Measurements from ENCODE around the gene RASA3.

The RASA3 gene

DNA sequence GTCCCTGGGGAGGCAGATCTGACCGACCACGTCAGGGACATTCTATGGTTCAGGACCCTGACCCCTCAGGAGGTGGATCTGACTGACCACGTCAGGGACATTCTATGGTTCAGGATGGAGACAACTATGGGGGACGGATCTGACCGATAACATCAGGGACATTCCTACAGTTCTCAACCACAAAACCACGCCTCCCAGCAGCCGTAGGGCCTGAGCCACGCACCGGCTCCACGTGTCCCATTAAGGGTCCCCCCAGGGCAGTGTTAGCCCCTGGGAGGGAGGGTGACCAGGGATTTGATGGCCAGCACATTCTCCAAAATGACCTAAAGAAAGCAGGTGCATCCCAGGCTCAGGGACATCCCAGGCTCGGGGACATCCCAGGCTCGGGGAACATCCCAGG lies 109.5 kb downstream of the RASA3 start:
- peaks cover 89% of the 10 kb centered on the region for H3K36me3 ChIP-seq (ENCODE audit: insufficient read depth, low read length)
- peaks cover 2% of the 10 kb centered on the region; the same call in 1 of the 2 replicates for H3K79me2 ChIP-seq (ENCODE audit: insufficient read depth, low read length)
- ATAC-seq (ENCODE audit: insufficient read depth, low read depth) (no peak), DNase-seq (no peak)
- no peaks in the 10 kb centered on the region for H3K9me3 ChIP-seq (ENCODE audit: insufficient read depth, low read length, severe bottlenecking)
- no peak overlapping the region for H3K4me3 ChIP-seq (ENCODE audit: low read depth in 1 of 2, low read length in 2 of 2)
- no peak overlapping the region for H3K27ac ChIP-seq (ENCODE audit: low read length)
- no peaks in the 10 kb centered on the region for H3K4me1 ChIP-seq (ENCODE audit: insufficient read depth, low read length)
- no peak overlapping the region for H3K9ac ChIP-seq (ENCODE audit: low read depth, low read length)
- H3K4me2 ChIP-seq (ENCODE audit: insufficient read depth, low read length) = no peak overlapping the region
- TF ChIP-seq, protein P1, sequence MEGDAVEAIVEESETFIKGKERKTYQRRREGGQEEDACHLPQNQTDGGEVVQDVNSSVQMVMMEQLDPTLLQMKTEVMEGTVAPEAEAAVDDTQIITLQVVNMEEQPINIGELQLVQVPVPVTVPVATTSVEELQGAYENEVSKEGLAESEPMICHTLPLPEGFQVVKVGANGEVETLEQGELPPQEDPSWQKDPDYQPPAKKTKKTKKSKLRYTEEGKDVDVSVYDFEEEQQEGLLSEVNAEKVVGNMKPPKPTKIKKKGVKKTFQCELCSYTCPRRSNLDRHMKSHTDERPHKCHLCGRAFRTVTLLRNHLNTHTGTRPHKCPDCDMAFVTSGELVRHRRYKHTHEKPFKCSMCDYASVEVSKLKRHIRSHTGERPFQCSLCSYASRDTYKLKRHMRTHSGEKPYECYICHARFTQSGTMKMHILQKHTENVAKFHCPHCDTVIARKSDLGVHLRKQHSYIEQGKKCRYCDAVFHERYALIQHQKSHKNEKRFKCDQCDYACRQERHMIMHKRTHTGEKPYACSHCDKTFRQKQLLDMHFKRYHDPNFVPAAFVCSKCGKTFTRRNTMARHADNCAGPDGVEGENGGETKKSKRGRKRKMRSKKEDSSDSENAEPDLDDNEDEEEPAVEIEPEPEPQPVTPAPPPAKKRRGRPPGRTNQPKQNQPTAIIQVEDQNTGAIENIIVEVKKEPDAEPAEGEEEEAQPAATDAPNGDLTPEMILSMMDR (IDR thresholded peaks at IDR 0.05; ENCODE audit: borderline replicate concordance, extremely low read depth, low read length, poor library complexity, severe bottlenecking) = no peak
- TF ChIP-seq EZH2 (IDR thresholded peaks at IDR 0.05; ENCODE audit: borderline replicate concordance, low read depth, low read length, severe bottlenecking) = no peak
- no peak overlapping the region for H2AFZ ChIP-seq (ENCODE audit: low read depth, low read length)
- peaks cover 27% of the 10 kb centered on the region for H4K20me1 ChIP-seq (ENCODE audit: insufficient read depth, low read length)
- no peaks in the 10 kb centered on the region for H3K27me3 ChIP-seq (ENCODE audit: insufficient read depth, low read length, poor library complexity)

DNA sequence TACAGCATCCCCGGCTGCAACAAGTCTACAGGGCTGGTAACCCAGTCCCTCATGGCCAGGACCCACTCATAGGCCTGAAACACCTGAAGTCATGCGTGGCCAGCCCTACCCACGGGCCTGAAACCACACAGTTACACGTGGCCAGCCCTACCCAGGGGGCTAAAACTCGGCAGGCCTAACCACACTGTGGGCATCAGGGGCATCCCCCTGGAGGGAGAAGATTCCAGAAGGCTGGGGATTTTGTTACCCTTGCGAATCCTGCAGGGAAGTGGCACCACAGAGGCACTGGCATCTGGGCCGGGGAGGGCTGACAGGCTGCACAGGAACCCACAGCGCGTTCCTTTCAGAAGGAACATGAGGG lies 110.1 kb downstream of the RASA3 start:
- no peak for TF ChIP-seq EZH2 (IDR thresholded peaks at IDR 0.05; ENCODE audit: borderline replicate concordance, low read depth, low read length, severe bottlenecking)
- TF ChIP-seq, protein P1 (IDR thresholded peaks at IDR 0.05; ENCODE audit: borderline replicate concordance, extremely low read depth, low read length, poor library complexity, severe bottlenecking) = no peak
- no peak overlapping the region for H3K4me3 ChIP-seq (ENCODE audit: low read depth in 1 of 2, low read length in 2 of 2)
- no peak overlapping the region for H2AFZ ChIP-seq (ENCODE audit: low read depth, low read length)
- no peak overlapping the region for H3K27ac ChIP-seq (ENCODE audit: low read length)
- H3K4me2 ChIP-seq (ENCODE audit: insufficient read depth, low read length) = no peak overlapping the region
- H3K79me2 ChIP-seq (ENCODE audit: insufficient read depth, low read length) = no peaks in the 10 kb centered on the region
- peaks cover 24% of the 10 kb centered on the region for H4K20me1 ChIP-seq (ENCODE audit: insufficient read depth, low read length)
- no peaks in the 10 kb centered on the region for H3K9me3 ChIP-seq (ENCODE audit: insufficient read depth, low read length, severe bottlenecking)
- H3K4me1 ChIP-seq (ENCODE audit: insufficient read depth, low read length) = no peaks in the 10 kb centered on the region
- ATAC-seq (ENCODE audit: insufficient read depth, low read depth) (no peak), DNase-seq (no peak)
- H3K27me3 ChIP-seq (ENCODE audit: insufficient read depth, low read length, poor library complexity) = no peaks in the 10 kb centered on the region
- no peak overlapping the region for H3K9ac ChIP-seq (ENCODE audit: low read depth, low read length)
- peaks cover 89% of the 10 kb centered on the region for H3K36me3 ChIP-seq (ENCODE audit: insufficient read depth, low read length)

DNA sequence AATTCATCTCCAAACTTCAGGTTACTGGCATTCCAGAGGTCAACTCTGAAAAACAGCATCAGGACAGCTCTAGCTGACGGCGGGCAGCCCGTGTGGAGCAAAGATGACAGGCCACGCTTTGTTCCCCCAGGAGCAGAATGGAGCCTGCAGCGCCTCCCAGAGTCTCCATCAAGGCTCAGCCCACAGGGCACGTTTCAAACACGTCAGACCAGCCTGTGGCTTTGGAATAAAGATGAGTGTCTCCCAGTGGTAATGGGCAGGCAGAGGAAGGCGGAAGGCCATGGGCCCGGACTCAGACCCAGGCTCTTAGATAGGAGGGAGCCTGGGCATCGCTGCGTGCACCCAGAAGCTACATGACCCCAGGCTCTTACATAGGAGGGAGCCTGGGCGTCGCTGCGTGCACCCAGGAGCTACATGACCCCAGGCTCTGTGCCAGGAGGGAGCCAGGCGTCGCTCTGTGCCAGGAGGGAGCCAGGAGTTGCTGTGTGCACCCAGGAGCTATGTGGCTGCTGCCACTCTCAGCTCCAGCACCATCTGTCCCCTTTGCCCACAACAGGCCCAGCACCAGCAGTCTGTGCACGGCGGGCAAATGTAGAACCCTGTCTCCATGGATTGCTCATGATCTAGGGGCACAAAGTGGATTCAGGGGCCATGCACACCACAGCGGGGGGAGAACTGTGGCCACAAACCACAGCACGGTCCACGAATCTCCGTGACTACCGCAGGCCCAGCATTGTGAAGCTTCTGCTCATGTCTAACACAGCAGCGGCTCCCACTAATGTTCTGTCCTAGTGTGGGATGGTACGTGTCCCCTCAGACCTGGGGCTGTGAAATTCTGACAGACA lies 110.7 kb downstream of the RASA3 start:
- H3K4me3 ChIP-seq (ENCODE audit: low read depth in 1 of 2, low read length in 2 of 2) = no peak overlapping the region
- peaks cover 24% of the 10 kb centered on the region for H4K20me1 ChIP-seq (ENCODE audit: insufficient read depth, low read length)

More for the DNA sequence above, 110.7 kb downstream of the RASA3 start:
- DNase-seq (no peak), ATAC-seq (ENCODE audit: insufficient read depth, low read depth) (no peak)
- Histone ChIP-seq H3K27me3 (ENCODE audit: insufficient read depth, low read length, poor library complexity) (no peaks in the 10 kb centered on the region), H3K27ac (ENCODE audit: low read length) (no peak overlapping the region), H3K9ac (ENCODE audit: low read depth, low read length) (no peak overlapping the region), H3K4me1 (ENCODE audit: insufficient read depth, low read length) (no peaks in the 10 kb centered on the region), H3K9me3 (ENCODE audit: insufficient read depth, low read length, severe bottlenecking) (no peaks in the 10 kb centered on the region), H3K4me2 (ENCODE audit: insufficient read depth, low read length) (no peak overlapping the region), H2AFZ (ENCODE audit: low read depth, low read length) (no peak overlapping the region), H3K79me2 (ENCODE audit: insufficient read depth, low read length) (no peaks in the 10 kb centered on the region), H3K36me3 (ENCODE audit: insufficient read depth, low read length) (peaks cover 90% of the 10 kb centered on the region)
- TF ChIP-seq, protein P1 (IDR thresholded peaks at IDR 0.05; ENCODE audit: borderline replicate concordance, extremely low read depth, low read length, poor library complexity, severe bottlenecking) = no peak
- TF ChIP-seq EZH2 (IDR thresholded peaks at IDR 0.05; ENCODE audit: borderline replicate concordance, low read depth, low read length, severe bottlenecking) = no peak

Data from DND-41 (cell line).